ENCODE data around the gene ROGDI.

ROGDI gene

GRCh38 chr16:4803401-4803844, 990 bp upstream of the ROGDI start:
- H3K9me3 ChIP-seq (ENCODE audit: control extremely low read depth in 1 of 5, control insufficient read depth in 4 of 5, insufficient read depth in 2 of 5, low read depth in 1 of 5, low read length in 4 of 5): no peaks in the 10 kb centered on the region
- no peaks in the 10 kb centered on the region for H3K27me3 ChIP-seq (replicated peaks in 2 of 5; ENCODE audit: control insufficient read depth in 4 of 5, insufficient read depth in 5 of 5, low read length in 4 of 5)
- WGBS (ENCODE audit: insufficient coverage): 63% methylated on average over 2 of the region's 8 CpGs
- CTCF ChIA-PET: interaction anchor here (0.7 to 1.5 kb wide), 4 partner anchors 11 to 136 kb away, joined by 3 read pairs; partner anchors contain the start of genes ANKS3 and DNAAF8
- DNase-seq: no peak
- H3K4me3 ChIP-seq (ENCODE audit: control insufficient read depth in 1 of 7, extremely low read depth in 1 of 7, insufficient read depth in 4 of 7, low read depth in 2 of 7, low read length in 6 of 7): peak overlapping the region in 3 of 7 experiments; percentile 76 to 82 (median 81)
- peak overlapping the region in 1 of 2 experiments; percentile 58 for H3K27ac ChIP-seq (ENCODE audit: insufficient read depth in 1 of 2, low read depth in 1 of 2, low read length in 2 of 2, poor library complexity in 1 of 2, severe bottlenecking in 2 of 2)
- H3K4me1 ChIP-seq (ENCODE audit: control extremely low read depth in 1 of 4, control insufficient read depth in 4 of 4, insufficient read depth in 4 of 4, low read length in 3 of 4): peaks cover 0 to 33% (median 25%) of the 10 kb centered on the region in 4 experiments
- POLR2A ChIA-PET: no interaction called here
- H3K36me3 ChIP-seq (ENCODE audit: control insufficient read depth in 4 of 4, insufficient read depth in 4 of 4, low read length in 3 of 4): peaks cover 2 to 34% (median 22%) of the 10 kb centered on the region in 4 experiments

DNA sequence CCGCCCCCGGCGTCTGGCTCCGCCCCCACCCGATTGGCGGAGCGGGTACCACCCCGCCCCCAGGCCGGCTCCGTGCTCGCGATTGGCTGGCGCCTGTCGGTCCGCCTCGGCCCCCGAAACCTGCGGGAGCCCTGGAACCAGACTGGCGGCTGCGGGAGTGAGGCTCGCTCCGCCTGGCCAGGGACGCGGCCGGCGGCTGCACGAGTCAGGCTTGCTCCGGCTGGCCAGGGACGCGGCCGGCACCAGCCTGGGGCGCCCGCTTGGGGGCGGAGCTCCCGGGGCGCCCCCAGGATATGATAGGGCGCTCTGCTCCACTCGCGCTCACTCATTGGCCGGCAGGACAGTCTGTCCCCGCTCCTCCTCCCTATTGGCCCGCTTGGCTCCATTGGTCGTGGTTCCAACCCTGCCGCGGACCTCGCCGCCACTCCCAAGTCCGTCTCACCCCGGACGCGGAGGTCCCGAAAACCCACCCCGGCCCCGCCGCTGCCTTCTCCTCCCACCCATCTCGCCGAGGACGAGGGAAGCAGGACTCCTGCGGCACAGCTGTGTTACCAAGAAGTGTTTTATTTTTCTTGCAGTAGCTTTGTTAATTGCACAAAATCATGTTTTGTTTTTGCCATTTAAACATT, 340 bp upstream of the ROGDI start:
- peak; percentile 81 to 87 (median 83) for DNase-seq
- H3K4me1 ChIP-seq (ENCODE audit: control extremely low read depth in 1 of 4, control insufficient read depth in 4 of 4, insufficient read depth in 4 of 4, low read length in 3 of 4): peaks cover 0 to 33% (median 25%) of the 10 kb centered on the region in 4 experiments
- no peaks in the 10 kb centered on the region for H3K9me3 ChIP-seq (ENCODE audit: control extremely low read depth in 1 of 5, control insufficient read depth in 4 of 5, insufficient read depth in 2 of 5, low read depth in 1 of 5, low read length in 4 of 5)
- CTCF ChIA-PET: interaction anchor here (0.7 to 1.7 kb wide), 5 partner anchors 12 to 135 kb away, joined by 3 to 4 read pairs (median 3); partner anchors contain the start of genes ANKS3 and DNAAF8
- peak overlapping the region in 1 of 2 experiments; percentile 58 for H3K27ac ChIP-seq (ENCODE audit: insufficient read depth in 1 of 2, low read depth in 1 of 2, low read length in 2 of 2, poor library complexity in 1 of 2, severe bottlenecking in 2 of 2)
- peaks cover 2 to 34% (median 21%) of the 10 kb centered on the region in 4 experiments for H3K36me3 ChIP-seq (ENCODE audit: control insufficient read depth in 4 of 4, insufficient read depth in 4 of 4, low read length in 3 of 4)
- H3K4me3 ChIP-seq (ENCODE audit: control insufficient read depth in 1 of 7, extremely low read depth in 1 of 7, insufficient read depth in 4 of 7, low read depth in 2 of 7, low read length in 6 of 7): peak overlapping the region; percentile 56 to 87 (median 81)
- POLR2A ChIA-PET: interaction anchor here (0.5 kb wide), 1 partner anchor 52 kb away, joined by 3 read pairs; no protein-coding TSS in a partner anchor
- WGBS (ENCODE audit: insufficient coverage): 0% methylated on average over 39 of the region's 59 CpGs
- H3K27me3 ChIP-seq (replicated peaks in 2 of 5; ENCODE audit: control insufficient read depth in 4 of 5, insufficient read depth in 5 of 5, low read length in 4 of 5): no peaks in the 10 kb centered on the region

GRCh38 chr16:4801051-4801961, 1.1 kb downstream of the ROGDI start:
- CTCF ChIA-PET: interaction anchor here (1.0 to 1.7 kb wide), 2 partner anchors 11 to 42 kb away, joined by 3 to 4 read pairs; no protein-coding TSS in a partner anchor
- Histone ChIP-seq H3K4me1 (ENCODE audit: control extremely low read depth in 1 of 4, control insufficient read depth in 4 of 4, insufficient read depth in 4 of 4, low read length in 3 of 4) (peaks cover 0 to 33% (median 25%) of the 10 kb centered on the region in 4 experiments), H3K27me3 (replicated peaks in 2 of 5; ENCODE audit: control insufficient read depth in 4 of 5, insufficient read depth in 5 of 5, low read length in 4 of 5) (no peaks in the 10 kb centered on the region), H3K9me3 (ENCODE audit: control extremely low read depth in 1 of 5, control insufficient read depth in 4 of 5, insufficient read depth in 2 of 5, low read depth in 1 of 5, low read length in 4 of 5) (no peaks in the 10 kb centered on the region), H3K36me3 (ENCODE audit: control insufficient read depth in 4 of 4, insufficient read depth in 4 of 4, low read length in 3 of 4) (peaks cover 0 to 27% (median 17%) of the 10 kb centered on the region in 4 experiments), H3K4me3 (ENCODE audit: control insufficient read depth in 1 of 7, extremely low read depth in 1 of 7, insufficient read depth in 4 of 7, low read depth in 2 of 7, low read length in 6 of 7) (peak overlapping the region; percentile 56 to 87 (median 81)), H3K27ac (ENCODE audit: insufficient read depth in 1 of 2, low read depth in 1 of 2, low read length in 2 of 2, poor library complexity in 1 of 2, severe bottlenecking in 2 of 2) (peak overlapping the region in 1 of 2 experiments; percentile 40)
- DNase-seq: no peak
- POLR2A ChIA-PET: no interaction called here
- WGBS (ENCODE audit: insufficient coverage): 62% methylated on average over 15 of the region's 29 CpGs

GRCh38 chr16:4800290-4801041, 2.0 kb downstream of the ROGDI start:
- 50% methylated on average over 15 of the region's 17 CpGs for WGBS (ENCODE audit: insufficient coverage)
- H3K27ac ChIP-seq (ENCODE audit: insufficient read depth in 1 of 2, low read depth in 1 of 2, low read length in 2 of 2, poor library complexity in 1 of 2, severe bottlenecking in 2 of 2): no peak overlapping the region
- no peaks in the 10 kb centered on the region for H3K27me3 ChIP-seq (replicated peaks in 2 of 5; ENCODE audit: control insufficient read depth in 4 of 5, insufficient read depth in 5 of 5, low read length in 4 of 5)
- ChIA-PET CTCF (interaction anchor here (1.0 kb wide), 1 partner anchor 10 kb away, joined by 3 read pairs; no protein-coding TSS in a partner anchor), POLR2A (no interaction called here)
- peaks cover 0 to 33% (median 25%) of the 10 kb centered on the region in 4 experiments for H3K4me1 ChIP-seq (ENCODE audit: control extremely low read depth in 1 of 4, control insufficient read depth in 4 of 4, insufficient read depth in 4 of 4, low read length in 3 of 4)
- no peaks in the 10 kb centered on the region for H3K9me3 ChIP-seq (ENCODE audit: control extremely low read depth in 1 of 5, control insufficient read depth in 4 of 5, insufficient read depth in 2 of 5, low read depth in 1 of 5, low read length in 4 of 5)
- H3K36me3 ChIP-seq (ENCODE audit: control insufficient read depth in 4 of 4, insufficient read depth in 4 of 4, low read length in 3 of 4): peaks cover 0 to 23% (median 15%) of the 10 kb centered on the region in 4 experiments
- DNase-seq: peak in 2 of 3 donors; percentile 33 to 48
- H3K4me3 ChIP-seq (ENCODE audit: control insufficient read depth in 1 of 7, extremely low read depth in 1 of 7, insufficient read depth in 4 of 7, low read depth in 2 of 7, low read length in 6 of 7): peak overlapping the region in 4 of 7 experiments; percentile 17 to 36 (median 26)

- H3K4me1 ChIP-seq (ENCODE audit: control extremely low read depth in 1 of 4, control insufficient read depth in 4 of 4, insufficient read depth in 4 of 4, low read length in 3 of 4): peaks cover 0 to 33% (median 25%) of the 10 kb centered on the region in 4 experiments
- H3K27ac ChIP-seq (ENCODE audit: insufficient read depth in 1 of 2, low read depth in 1 of 2, low read length in 2 of 2, poor library complexity in 1 of 2, severe bottlenecking in 2 of 2): no peak overlapping the region
- WGBS (ENCODE audit: insufficient coverage): 98% methylated on average over 18 of the region's 19 CpGs
- DNase-seq: no peak
- CTCF ChIA-PET: no interaction called here
- peaks cover 0 to 12% (median 5%) of the 10 kb centered on the region in 4 experiments for H3K36me3 ChIP-seq (ENCODE audit: control insufficient read depth in 4 of 4, insufficient read depth in 4 of 4, low read length in 3 of 4)
- POLR2A ChIA-PET: no interaction called here
- no peaks in the 10 kb centered on the region for H3K27me3 ChIP-seq (replicated peaks in 2 of 5; ENCODE audit: control insufficient read depth in 4 of 5, insufficient read depth in 5 of 5, low read length in 4 of 5)
- H3K4me3 ChIP-seq (ENCODE audit: control insufficient read depth in 1 of 7, extremely low read depth in 1 of 7, insufficient read depth in 4 of 7, low read depth in 2 of 7, low read length in 6 of 7): no peak overlapping the region
- no peaks in the 10 kb centered on the region for H3K9me3 ChIP-seq (ENCODE audit: control extremely low read depth in 1 of 5, control insufficient read depth in 4 of 5, insufficient read depth in 2 of 5, low read depth in 1 of 5, low read length in 4 of 5)
Measured at GRCh38 chr16:4799171-4799855, 3.1 kb downstream of the ROGDI start.

DNA sequence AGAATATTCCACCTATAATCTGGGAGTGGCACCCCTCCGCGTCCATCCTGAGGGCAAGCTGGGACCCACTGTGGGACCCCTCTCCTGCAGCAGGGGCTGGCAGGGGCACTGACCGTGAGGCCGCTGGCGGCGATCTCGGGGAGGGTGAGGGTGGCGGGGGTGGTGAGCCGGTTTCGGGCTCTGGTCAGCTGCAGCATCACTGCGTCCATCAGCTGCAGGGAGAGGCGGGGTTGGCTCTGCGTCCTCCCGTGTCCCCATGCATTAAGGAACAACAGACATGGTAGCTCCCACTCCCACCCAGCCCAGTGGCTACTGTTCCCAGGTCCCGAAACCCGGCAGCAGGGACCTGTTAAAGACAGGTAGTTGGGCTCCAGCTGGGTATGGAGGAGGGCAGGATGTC, 4.0 kb downstream of the ROGDI start:
- ChIA-PET CTCF (no interaction called here), POLR2A (no interaction called here)
- WGBS (ENCODE audit: insufficient coverage): 93% methylated on average over 14 of the region's 16 CpGs
- no peak overlapping the region for H3K27ac ChIP-seq (ENCODE audit: insufficient read depth in 1 of 2, low read depth in 1 of 2, low read length in 2 of 2, poor library complexity in 1 of 2, severe bottlenecking in 2 of 2)
- H3K9me3 ChIP-seq (ENCODE audit: control extremely low read depth in 1 of 5, control insufficient read depth in 4 of 5, insufficient read depth in 2 of 5, low read depth in 1 of 5, low read length in 4 of 5): no peaks in the 10 kb centered on the region
- H3K4me1 ChIP-seq (ENCODE audit: control extremely low read depth in 1 of 4, control insufficient read depth in 4 of 4, insufficient read depth in 4 of 4, low read length in 3 of 4): peaks cover 0 to 28% (median 24%) of the 10 kb centered on the region in 4 experiments
- H3K27me3 ChIP-seq (replicated peaks in 2 of 5; ENCODE audit: control insufficient read depth in 4 of 5, insufficient read depth in 5 of 5, low read length in 4 of 5): no peaks in the 10 kb centered on the region
- H3K36me3 ChIP-seq (ENCODE audit: control insufficient read depth in 4 of 4, insufficient read depth in 4 of 4, low read length in 3 of 4): peaks cover 0 to 8% (median 4%) of the 10 kb centered on the region in 4 experiments
- no peak for DNase-seq
- no peak overlapping the region for H3K4me3 ChIP-seq (ENCODE audit: control insufficient read depth in 1 of 7, extremely low read depth in 1 of 7, insufficient read depth in 4 of 7, low read depth in 2 of 7, low read length in 6 of 7)
